ENCODE results near the gene RGS7.

RGS7 gene

DNA sequence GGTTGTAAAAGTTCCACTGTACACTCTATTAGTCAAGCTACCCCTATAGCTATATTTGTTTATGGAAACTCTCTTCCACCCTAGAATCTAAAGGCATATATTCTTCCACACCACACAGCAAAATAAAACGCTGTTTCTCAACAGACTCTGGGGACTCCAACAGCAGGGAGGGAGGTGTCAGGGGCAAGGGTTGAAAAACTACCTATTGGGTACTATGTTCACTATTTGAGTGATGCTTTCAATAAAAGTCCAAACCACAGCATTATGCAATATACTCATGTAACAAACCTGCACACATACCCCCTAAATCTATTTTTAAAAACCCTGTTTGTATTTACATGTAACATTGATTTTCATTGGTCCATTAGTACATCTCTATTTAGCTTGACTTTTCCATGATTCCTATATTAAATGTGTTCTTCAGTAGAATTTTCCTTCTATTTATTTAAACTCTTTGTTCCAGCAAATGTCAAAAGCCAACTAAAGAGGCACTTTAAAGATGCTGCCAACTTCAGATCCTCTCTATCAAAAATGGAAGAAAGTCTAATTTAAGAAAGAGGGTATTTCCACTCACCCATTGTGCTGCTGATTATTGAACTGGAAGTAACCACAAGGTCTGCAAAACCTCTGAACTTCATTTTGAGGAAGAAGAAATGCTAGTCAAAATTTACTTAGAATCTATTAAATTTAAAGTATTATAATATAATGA is 26.2 kb downstream of the RGS7 start:
- Histone ChIP-seq H3K9me3 (ENCODE audit: severe bottlenecking) (no peaks in the 10 kb centered on the region), H3K27me3 (ENCODE audit: insufficient read depth, low read depth, severe bottlenecking) (no peaks in the 10 kb centered on the region), H3K4me3 (ENCODE audit: low read depth, low read length) (no peak overlapping the region), H3K27ac (no peak overlapping the region), H3K36me3 (no peaks in the 10 kb centered on the region)
- no peak for DNase-seq
- no peak for TF ChIP-seq CTCF (IDR thresholded peaks at IDR 0.05; ENCODE audit: low read depth, low read length)

DNA sequence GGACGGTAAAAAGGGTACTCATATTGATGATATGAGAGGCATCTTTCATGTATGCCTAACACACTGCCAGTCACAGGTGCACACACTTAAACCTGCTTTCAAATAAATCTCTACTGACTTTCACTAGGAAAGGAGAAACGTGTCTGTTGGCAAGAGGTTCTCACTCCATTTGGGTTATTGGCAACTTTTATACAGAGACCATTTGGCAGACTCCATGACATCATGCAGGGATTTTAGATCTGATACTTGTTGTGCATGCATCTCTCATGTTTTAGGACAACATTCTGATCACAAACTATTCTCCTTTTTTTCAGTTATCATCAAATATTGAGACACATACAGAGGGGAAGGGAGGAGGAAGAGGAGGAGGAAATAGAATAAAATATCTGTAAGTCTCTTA is 31.5 kb downstream of the RGS7 start:
- no peak for TF ChIP-seq CTCF (IDR thresholded peaks at IDR 0.05; ENCODE audit: low read depth, low read length)
- H3K9me3 ChIP-seq (ENCODE audit: severe bottlenecking): no peaks in the 10 kb centered on the region
- H3K27me3 ChIP-seq (ENCODE audit: insufficient read depth, low read depth, severe bottlenecking): no peaks in the 10 kb centered on the region
- H3K27ac ChIP-seq: no peak overlapping the region
- H3K4me3 ChIP-seq (ENCODE audit: low read depth, low read length): no peak overlapping the region
- no peak for DNase-seq
- H3K36me3 ChIP-seq: no peaks in the 10 kb centered on the region

GRCh38 chr1:241323514-241324195 is 33.4 kb downstream of the RGS7 start:
- H3K9me3 ChIP-seq (ENCODE audit: severe bottlenecking): no peaks in the 10 kb centered on the region
- no peaks in the 10 kb centered on the region for H3K36me3 ChIP-seq
- H3K4me3 ChIP-seq (ENCODE audit: low read depth, low read length): no peak overlapping the region
- TF ChIP-seq CTCF (IDR thresholded peaks at IDR 0.05; ENCODE audit: low read depth, low read length): no peak
- no peak for DNase-seq
- H3K27me3 ChIP-seq (ENCODE audit: insufficient read depth, low read depth, severe bottlenecking): no peaks in the 10 kb centered on the region
- no peak overlapping the region for H3K27ac ChIP-seq

DNA sequence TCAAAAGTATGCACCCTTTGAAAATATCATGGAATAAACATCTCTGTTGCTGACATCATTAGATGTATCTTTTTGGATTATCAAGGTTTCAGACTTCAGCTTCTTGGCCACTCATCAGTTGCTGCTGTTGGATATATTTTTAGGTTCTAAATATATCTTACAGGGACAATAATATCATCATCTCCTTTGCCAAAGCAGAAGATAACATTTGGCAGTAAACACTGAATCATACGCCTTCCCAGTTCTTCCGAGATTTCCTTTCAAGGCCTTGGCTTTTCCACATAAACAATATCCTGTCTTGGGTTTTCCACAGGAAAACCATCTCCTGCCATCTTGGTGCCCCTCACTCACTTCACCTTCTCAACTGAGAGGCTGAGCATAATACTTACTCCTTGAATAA is 39.3 kb downstream of the RGS7 start:
- H3K36me3 ChIP-seq: no peaks in the 10 kb centered on the region
- H3K9me3 ChIP-seq (ENCODE audit: severe bottlenecking): no peaks in the 10 kb centered on the region
- H3K27me3 ChIP-seq (ENCODE audit: insufficient read depth, low read depth, severe bottlenecking): no peaks in the 10 kb centered on the region
- no peak overlapping the region for H3K27ac ChIP-seq
- DNase-seq: no peak
- no peak overlapping the region for H3K4me3 ChIP-seq (ENCODE audit: low read depth, low read length)
- no peak for TF ChIP-seq CTCF (IDR thresholded peaks at IDR 0.05; ENCODE audit: low read depth, low read length)

- Histone ChIP-seq H3K36me3 (no peaks in the 10 kb centered on the region), H3K9me3 (ENCODE audit: severe bottlenecking) (no peaks in the 10 kb centered on the region), H3K4me3 (ENCODE audit: low read depth, low read length) (no peak overlapping the region), H3K27me3 (ENCODE audit: insufficient read depth, low read depth, severe bottlenecking) (no peaks in the 10 kb centered on the region), H3K27ac (no peak overlapping the region)
- no peak for TF ChIP-seq CTCF (IDR thresholded peaks at IDR 0.05; ENCODE audit: low read depth, low read length)
- no peak for DNase-seq
These were observed 40.6 kb downstream of the RGS7 start for GRCh38 chr1:241316372-241316771.

Data from WERI-Rb-1 (cell line).